ENCODE measurements around the gene TMEM272. TPM values are rescaled to one million over a fixed set of nuclear protein-coding genes. Genes with fewer than 3 reads are reported as not detected.
"Not testable (repeated sequence)": the region's sequence is repeated elsewhere in the genome, so short reads cannot be mapped to it uniquely, and the experiment has no call there.

Gene TMEM272
- total RNA-seq, 1 donor from 2014 or later: not detected

DNA sequence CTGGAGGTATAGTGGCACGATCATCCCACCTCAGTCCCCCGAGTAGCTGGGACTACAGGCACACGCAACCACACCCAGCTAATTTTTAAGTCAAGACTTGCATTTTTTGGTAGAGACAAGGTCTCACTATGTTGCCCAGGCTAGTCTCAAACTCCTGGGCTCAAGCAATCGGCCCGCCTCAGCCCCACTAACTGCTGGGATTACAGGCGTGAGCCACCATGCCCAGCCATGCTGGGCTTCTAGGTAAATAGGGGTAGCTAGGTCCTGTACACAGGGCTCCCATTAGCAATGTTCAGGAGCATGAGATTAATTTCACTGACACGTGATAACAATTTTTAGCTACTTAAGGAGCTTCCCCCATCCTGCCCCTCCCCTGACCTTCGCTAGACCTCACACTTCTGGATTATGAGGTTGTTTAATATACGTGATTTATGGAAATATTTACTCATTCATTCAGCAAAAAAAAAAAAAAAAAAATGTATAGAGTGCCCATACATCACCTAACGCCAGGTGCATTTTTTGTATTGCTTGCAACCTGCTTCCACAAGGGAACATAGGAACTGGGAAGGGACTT, 19.2 kb downstream of the TMEM272 start:
- no peak overlapping the region for H3K27ac Mint-ChIP-seq
- H3K36me3 Mint-ChIP-seq: no peaks in the 10 kb centered on the region
- Histone ChIP-seq H3K4me2 (no peak overlapping the region), H3K4me3 (no peak overlapping the region), H3K9ac (no peak overlapping the region), H3K27me3 (no peaks in the 10 kb centered on the region), H3K9me3 (ENCODE audit: low read depth) (no peaks in the 10 kb centered on the region), H3F3A (ENCODE audit: low read depth) (no peaks in the 10 kb centered on the region), H3K27ac (no peak overlapping the region), H2AFZ (replicated peaks) (no peak overlapping the region), H3K36me3 (no peaks in the 10 kb centered on the region), H3K79me2 (ENCODE audit: low read depth) (no peaks in the 10 kb centered on the region), H4K20me1 (ENCODE audit: low read depth) (no peaks in the 10 kb centered on the region), H3K4me1 (peaks cover 3% of the 10 kb centered on the region)
- H3K4me3 Mint-ChIP-seq: no peak overlapping the region
- no peaks in the 10 kb centered on the region for H3K9me3 Mint-ChIP-seq
- no peaks in the 10 kb centered on the region for H3K27me3 Mint-ChIP-seq (ENCODE audit: insufficient read depth, low read depth)
- TF ChIP-seq EZH2phosphoT487 (IDR thresholded peaks at IDR 0.05) (no peak), EZH2 (IDR thresholded peaks at IDR 0.05) (no peak)
- TF ChIP-seq, protein P1, sequence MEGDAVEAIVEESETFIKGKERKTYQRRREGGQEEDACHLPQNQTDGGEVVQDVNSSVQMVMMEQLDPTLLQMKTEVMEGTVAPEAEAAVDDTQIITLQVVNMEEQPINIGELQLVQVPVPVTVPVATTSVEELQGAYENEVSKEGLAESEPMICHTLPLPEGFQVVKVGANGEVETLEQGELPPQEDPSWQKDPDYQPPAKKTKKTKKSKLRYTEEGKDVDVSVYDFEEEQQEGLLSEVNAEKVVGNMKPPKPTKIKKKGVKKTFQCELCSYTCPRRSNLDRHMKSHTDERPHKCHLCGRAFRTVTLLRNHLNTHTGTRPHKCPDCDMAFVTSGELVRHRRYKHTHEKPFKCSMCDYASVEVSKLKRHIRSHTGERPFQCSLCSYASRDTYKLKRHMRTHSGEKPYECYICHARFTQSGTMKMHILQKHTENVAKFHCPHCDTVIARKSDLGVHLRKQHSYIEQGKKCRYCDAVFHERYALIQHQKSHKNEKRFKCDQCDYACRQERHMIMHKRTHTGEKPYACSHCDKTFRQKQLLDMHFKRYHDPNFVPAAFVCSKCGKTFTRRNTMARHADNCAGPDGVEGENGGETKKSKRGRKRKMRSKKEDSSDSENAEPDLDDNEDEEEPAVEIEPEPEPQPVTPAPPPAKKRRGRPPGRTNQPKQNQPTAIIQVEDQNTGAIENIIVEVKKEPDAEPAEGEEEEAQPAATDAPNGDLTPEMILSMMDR (IDR thresholded peaks at IDR 0.05): no peak
- DNase-seq (ENCODE audit: low spot score): no peak
- H3K4me1 Mint-ChIP-seq: no peaks in the 10 kb centered on the region

DNA sequence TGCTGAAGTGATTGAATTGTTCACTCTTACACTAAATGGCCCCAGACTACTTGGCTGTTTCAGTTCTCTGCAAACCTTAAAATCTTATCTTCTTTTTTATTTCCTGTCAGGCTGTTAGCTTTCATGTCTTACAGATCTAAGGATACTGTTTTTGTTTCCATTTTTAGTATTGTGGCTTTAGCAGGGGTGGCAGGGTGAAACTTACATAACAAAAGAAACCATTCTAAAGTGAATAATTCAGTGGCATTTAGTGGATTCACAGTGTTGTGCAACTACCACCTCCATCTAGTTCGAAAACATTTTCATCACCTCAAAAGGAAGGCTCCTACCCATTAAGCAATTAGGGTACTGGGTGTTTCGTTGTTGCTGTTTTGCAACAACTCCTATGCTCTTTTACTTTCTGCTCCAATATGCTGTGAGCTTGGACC, 19.8 kb downstream of the TMEM272 start:
- no peak overlapping the region for H3K4me3 ChIP-seq
- H3K27me3 Mint-ChIP-seq (ENCODE audit: insufficient read depth, low read depth): no peaks in the 10 kb centered on the region
- no peak overlapping the region for H2AFZ ChIP-seq (replicated peaks)
- H3K4me1 Mint-ChIP-seq: peaks cover under 1% of the 10 kb centered on the region
- peak overlapping the region; percentile 66 for H3K27ac Mint-ChIP-seq
- no peak overlapping the region for H3K4me2 ChIP-seq
- no peak overlapping the region for H3K4me3 Mint-ChIP-seq
- H3K27me3 ChIP-seq: no peaks in the 10 kb centered on the region
- TF ChIP-seq, protein P1 (IDR thresholded peaks at IDR 0.05): no peak
- TF ChIP-seq EZH2 (IDR thresholded peaks at IDR 0.05) (no peak), EZH2phosphoT487 (IDR thresholded peaks at IDR 0.05) (no peak)
- H3F3A ChIP-seq (ENCODE audit: low read depth): no peaks in the 10 kb centered on the region
- no peak overlapping the region for H3K27ac ChIP-seq
- H3K9me3 Mint-ChIP-seq: no peaks in the 10 kb centered on the region
- no peaks in the 10 kb centered on the region for H3K36me3 Mint-ChIP-seq
- no peaks in the 10 kb centered on the region for H3K9me3 ChIP-seq (ENCODE audit: low read depth)
- H3K79me2 ChIP-seq (ENCODE audit: low read depth): no peaks in the 10 kb centered on the region
- no peaks in the 10 kb centered on the region for H4K20me1 ChIP-seq (ENCODE audit: low read depth)
- H3K36me3 ChIP-seq: no peaks in the 10 kb centered on the region
- peaks cover 3% of the 10 kb centered on the region for H3K4me1 ChIP-seq
- no peak for DNase-seq (ENCODE audit: low spot score)
- no peak overlapping the region for H3K9ac ChIP-seq

DNA sequence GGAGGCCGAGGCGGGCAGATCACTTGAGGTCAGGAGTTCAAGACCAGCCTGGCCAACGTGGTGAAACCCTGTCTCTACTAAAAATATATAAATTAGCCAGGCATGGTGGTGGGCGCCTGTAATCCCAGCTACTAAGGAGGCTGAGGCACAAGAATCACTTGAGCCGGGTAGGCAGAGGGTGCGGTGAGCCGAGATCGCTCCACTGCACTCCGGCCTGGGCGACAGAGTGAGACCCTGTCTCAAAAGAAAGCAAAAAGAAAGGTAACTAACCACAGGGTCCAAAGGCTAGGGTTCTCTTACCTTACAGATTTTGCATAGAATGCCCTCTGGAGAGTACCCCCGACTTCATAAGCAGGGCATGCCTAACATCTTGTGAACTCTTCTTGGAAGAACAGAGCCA, 20.3 kb downstream of the TMEM272 start:
- H3K4me1 ChIP-seq; H3K4me2 ChIP-seq; H3F3A ChIP-seq (ENCODE audit: low read depth); H3K9me3 Mint-ChIP-seq; H3K79me2 ChIP-seq (ENCODE audit: low read depth); H4K20me1 ChIP-seq (ENCODE audit: low read depth); H2AFZ ChIP-seq (replicated peaks); DNase-seq (ENCODE audit: low spot score); H3K4me1 Mint-ChIP-seq; H3K36me3 Mint-ChIP-seq; H3K27me3 ChIP-seq; H3K36me3 ChIP-seq; H3K27ac ChIP-seq; H3K4me3 ChIP-seq; H3K9me3 ChIP-seq (ENCODE audit: low read depth); H3K27ac Mint-ChIP-seq; H3K9ac ChIP-seq; H3K4me3 Mint-ChIP-seq; H3K27me3 Mint-ChIP-seq (ENCODE audit: insufficient read depth, low read depth): not testable (repeated sequence)

DNA sequence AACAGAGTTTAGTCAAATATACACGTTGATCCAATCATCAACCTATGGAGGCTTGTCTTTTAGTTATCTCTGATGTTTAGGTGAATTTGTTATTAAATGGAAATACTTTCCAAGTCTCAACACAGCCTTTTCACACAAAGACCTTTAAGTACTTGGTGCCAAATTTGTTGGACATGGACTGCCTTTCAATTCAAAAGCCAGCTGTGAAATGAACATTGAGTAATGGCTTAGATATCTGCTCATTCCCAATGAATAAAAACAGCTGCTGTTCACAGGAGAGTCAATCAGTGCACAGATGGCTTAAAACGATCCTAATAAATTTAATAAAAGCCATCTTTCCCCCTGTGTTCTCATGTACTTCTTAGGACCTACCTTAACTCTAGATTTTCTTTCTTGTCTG, 21.1 kb downstream of the TMEM272 start:
- no peaks in the 10 kb centered on the region for H3K36me3 Mint-ChIP-seq
- no peak for DNase-seq (ENCODE audit: low spot score)
- no peak overlapping the region for H3K27ac ChIP-seq
- no peaks in the 10 kb centered on the region for H3F3A ChIP-seq (ENCODE audit: low read depth)
- no peaks in the 10 kb centered on the region for H3K27me3 ChIP-seq
- no peak overlapping the region for H3K27ac Mint-ChIP-seq
- no peaks in the 10 kb centered on the region for H3K9me3 ChIP-seq (ENCODE audit: low read depth)
- no peaks in the 10 kb centered on the region for H4K20me1 ChIP-seq (ENCODE audit: low read depth)
- no peaks in the 10 kb centered on the region for H3K4me1 ChIP-seq
- H3K4me3 Mint-ChIP-seq: no peak overlapping the region
- H3K79me2 ChIP-seq (ENCODE audit: low read depth): no peaks in the 10 kb centered on the region
- no peak overlapping the region for H3K9ac ChIP-seq
- peaks cover 8% of the 10 kb centered on the region for H3K4me1 Mint-ChIP-seq
- H3K27me3 Mint-ChIP-seq (ENCODE audit: insufficient read depth, low read depth): no peaks in the 10 kb centered on the region
- H3K4me2 ChIP-seq: no peak overlapping the region
- H2AFZ ChIP-seq (replicated peaks): no peak overlapping the region
- H3K9me3 Mint-ChIP-seq: no peaks in the 10 kb centered on the region
- H3K4me3 ChIP-seq: no peak overlapping the region
- TF ChIP-seq EZH2phosphoT487 (IDR thresholded peaks at IDR 0.05) (no peak), EZH2 (IDR thresholded peaks at IDR 0.05) (no peak)
- TF ChIP-seq, protein P1 (IDR thresholded peaks at IDR 0.05): no peak
- H3K36me3 ChIP-seq: no peaks in the 10 kb centered on the region
